GM18951 (cell line): ENCODE measurements around the gene ASIC4.

Experiments
- POLR2A ChIP-seq: IDR thresholded peaks from 4 replicates; pipeline ENCODE4 v1.6.1; 2011; ENCODE audit warnings: mild to moderate bottlenecking; ENCODE audit not compliant: insufficient read length, insufficient read depth; ENCODE audit errors: extremely low read depth
- in situ Hi-C: fragments of 300-500 bp; cut with MboI; formaldehyde crosslinking; loops from one replicate; pipeline ENCODE4 v1.12.0; 2022; ENCODE audit warnings: low sequenced_read_pairs, mixed read lengths, inconsistent platforms; ENCODE audit not compliant: unreplicated experiment

Gene ASIC4

DNA sequence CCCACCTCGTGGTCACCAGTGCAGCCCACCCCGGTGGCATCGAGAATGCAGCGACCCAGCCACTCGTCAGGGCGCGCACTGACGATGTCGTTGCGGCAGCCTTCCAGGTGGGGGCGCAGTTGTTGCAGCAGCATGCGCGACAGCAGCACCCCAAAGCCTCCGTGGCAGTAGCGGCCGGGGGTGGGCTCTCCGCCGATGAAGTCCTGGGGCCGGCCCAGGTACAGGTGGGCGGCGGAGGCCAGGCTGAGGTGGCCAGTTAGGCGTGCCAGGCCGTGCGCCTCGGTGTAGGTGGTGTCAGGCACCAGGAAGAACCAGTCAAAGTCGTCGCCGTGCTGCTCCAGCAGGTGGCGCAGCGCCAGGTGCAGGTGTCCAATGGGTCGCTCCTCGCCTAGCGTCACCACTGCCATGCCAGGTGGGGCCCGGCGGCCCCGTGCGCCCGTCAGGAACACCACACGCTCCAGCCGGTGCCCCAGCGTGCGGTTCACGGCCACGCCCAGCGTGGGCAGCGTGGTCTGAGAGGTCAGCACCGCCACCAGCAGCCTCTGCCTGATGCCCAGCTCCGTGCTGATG, 27.4 kb downstream of the ASIC4 start:
- in situ Hi-C loops, result no loop called here
- no peak for TF ChIP-seq POLR2A

GRCh38 chr2:219542931-219543595, 28.8 kb downstream of the ASIC4 start:
- in situ Hi-C loops, result no loop called here
- peak; percentile 55 for TF ChIP-seq POLR2A

- in situ Hi-C loops, result no loop called here
- peak; percentile 53 for TF ChIP-seq POLR2A
These were observed 29.5 kb downstream of the ASIC4 start, which contains the start of the genes CHPF and TMEM198 for GRCh38 chr2:219543596-219544358. CHPF (minus strand) TSS chr2:219543809; CDS start chr2:219543538, 271 bp downstream. TMEM198 (plus strand) TSS chr2:219544028; CDS start chr2:219544728, 700 bp downstream.

GRCh38 chr2:219544567-219544966, 30.3 kb downstream of the ASIC4 start:
- TF ChIP-seq POLR2A, result no peak
- in situ Hi-C loops, result no loop called here

GRCh38 chr2:219545295-219545942, 31.1 kb downstream of the ASIC4 start:
- in situ Hi-C loops, result no loop called here
- no peak for TF ChIP-seq POLR2A

DNA sequence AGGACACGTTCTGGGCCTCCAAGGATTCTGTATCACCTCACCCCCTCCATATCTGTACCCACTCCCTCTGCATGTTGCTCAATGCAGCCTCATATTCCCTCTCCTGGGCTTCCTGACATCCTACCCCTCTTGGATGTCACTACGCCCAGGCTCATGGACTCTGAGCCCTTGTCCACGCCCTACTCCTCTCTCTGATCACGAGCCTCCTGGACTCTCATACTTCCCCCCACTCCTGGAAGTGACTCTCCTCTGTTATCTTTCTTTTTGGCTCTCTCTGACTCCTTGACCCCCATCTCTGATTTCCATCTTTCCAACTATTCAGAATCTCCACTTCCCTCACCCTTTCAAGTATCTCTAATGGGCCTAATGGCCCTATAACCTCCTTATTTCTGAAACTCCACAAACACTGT, 31.7 kb downstream of the ASIC4 start:
- in situ Hi-C loops, result no loop called here
- TF ChIP-seq POLR2A, result no peak

DNA sequence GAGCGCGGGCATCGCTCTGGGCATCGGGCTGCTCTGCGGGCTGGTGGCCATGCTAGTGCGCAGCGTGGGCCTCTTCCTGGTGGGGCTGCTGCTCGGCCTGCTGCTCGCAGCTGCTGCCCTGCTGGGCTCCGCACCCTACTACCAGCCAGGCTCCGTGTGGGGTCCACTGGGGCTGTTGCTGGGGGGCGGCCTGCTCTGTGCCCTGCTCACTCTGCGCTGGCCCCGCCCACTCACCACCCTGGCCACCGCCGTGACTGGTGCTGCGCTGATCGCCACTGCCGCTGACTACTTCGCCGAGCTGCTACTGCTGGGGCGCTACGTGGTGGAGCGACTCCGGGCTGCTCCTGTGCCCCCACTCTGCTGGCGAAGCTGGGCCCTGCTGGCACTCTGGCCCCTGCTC, 33.3 kb downstream of the ASIC4 start:
- in situ Hi-C loops, result no loop called here
- TF ChIP-seq POLR2A, result no peak

- TF ChIP-seq POLR2A, result no peak
- in situ Hi-C loops, result no loop called here
These were observed 34.7 kb downstream of the ASIC4 start for GRCh38 chr2:219548990-219549389.

DNA sequence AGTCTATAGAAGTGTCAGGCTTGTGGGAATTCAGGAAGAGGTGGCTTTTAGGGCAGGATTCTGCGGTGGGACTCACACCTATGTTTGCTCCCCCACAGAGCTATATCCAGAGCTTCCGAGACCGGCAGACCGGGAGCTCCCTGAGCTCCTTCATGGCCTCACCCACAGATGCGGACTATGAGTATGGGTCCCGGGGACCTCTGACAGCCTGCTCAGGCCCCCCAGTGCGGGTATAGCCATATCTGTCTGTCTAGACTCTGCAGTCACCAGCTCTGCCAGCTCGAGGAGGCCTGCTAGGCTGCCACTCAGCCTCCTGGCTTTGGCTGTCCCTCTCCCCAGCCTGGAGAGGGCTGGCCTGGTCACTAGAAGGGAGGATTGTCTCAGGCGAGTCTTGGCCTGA, 35.3 kb downstream of the ASIC4 start:
- in situ Hi-C loops, result no loop called here
- TF ChIP-seq POLR2A, result no peak

DNA sequence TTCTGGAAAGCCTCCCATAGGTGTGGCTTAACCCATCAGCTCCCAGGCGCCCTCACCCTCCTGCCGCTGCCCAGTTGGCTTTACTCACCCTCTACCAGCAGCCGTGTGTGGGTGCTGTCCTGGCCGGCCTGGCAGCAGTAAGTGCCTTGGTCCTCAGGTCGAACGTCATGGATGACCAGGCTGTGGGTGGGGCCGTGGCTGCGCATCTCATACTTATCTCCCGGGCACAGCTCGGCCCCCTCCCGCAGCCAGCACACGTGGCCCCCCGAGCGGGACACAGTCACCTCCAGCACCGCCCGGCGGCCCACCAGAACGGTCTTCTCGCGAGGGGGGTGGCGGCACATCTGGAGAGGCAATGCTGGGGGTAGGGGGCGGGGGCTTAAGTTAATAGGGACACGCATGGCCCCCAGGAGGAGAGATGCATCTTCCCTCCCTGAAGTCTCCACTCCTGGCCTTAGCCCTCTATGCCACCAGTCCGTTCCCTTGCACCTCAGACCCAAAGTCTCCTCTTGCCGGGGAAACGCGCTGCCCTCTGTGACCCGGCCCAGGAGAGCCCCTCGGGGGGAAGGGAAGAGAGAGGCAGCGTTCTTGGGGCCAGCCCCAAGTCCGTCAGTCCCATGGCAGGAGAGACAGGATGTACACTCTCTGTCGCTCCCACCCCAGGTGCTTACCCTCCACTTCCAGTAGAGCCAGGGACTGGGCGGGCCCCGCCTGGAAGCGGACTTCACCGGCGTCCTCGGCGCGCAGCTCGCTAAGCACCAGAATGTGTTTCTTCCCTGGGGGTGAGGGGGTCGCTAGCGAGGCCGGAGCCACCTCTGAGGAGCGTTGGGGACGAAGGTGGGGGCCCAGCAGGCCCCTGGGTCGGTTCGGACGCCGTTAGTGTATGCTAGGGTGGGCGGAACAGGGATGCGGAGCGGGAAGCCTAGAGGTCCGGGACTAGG, 37.4 kb downstream of the ASIC4 start:
- in situ Hi-C loops, result no loop called here
- no peak for TF ChIP-seq POLR2A

- in situ Hi-C loops, result no loop called here
- no peak for TF ChIP-seq POLR2A
These were observed 38.3 kb downstream of the ASIC4 start for GRCh38 chr2:219552382-219553167.

DNA sequence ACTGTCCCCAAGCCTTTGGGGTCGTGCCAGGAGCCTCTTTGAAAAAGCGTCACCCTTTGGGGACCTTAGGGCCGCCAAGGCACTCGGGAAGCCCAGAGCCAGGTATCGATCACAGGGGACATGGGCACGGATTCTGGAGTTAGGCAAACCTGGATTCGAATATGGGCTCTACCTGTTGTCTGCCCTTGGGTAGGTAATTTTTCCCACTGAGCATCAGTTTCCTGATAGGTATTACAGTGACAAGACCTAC, 38.8 kb downstream of the ASIC4 start:
- in situ Hi-C loops, result no loop called here
- TF ChIP-seq POLR2A, result no peak
